PC-9 (cell line): ENCODE results near the gene SERINC2. TPM values are rescaled to one million over a fixed set of nuclear protein-coding genes. Genes with fewer than 3 reads are reported as not detected.

Source experiments
- BruUV-seq: library from RNA; stranded (reverse); fragments of 400-500 nt; replicated peaks from 2 replicates; lab custom pipeline; 2021; lab: Mats Ljungman, UMichigan
- CTCF ChIA-PET: fragments of 300-600 bp; sonication (Branson Sonifier 250); formaldehyde crosslinking; loops from one replicate; lab custom pipeline; 2022; ENCODE audit warnings: antibody characterized with exemption; lab: Charles Lee
- POLR2A ChIA-PET: fragments of 300-600 bp; sonication (Branson Sonifier 250); formaldehyde crosslinking; loops from one replicate; lab custom pipeline; 2022; ENCODE audit warnings: antibody characterized with exemption; ENCODE audit not compliant: unreplicated experiment; lab: Charles Lee
- DNase-seq, 2 experiments: peaks; one replicate each; pipeline versions ENCODE4 v3.0.0 to v3.0.0-alpha.2; 2015 to 2022; ENCODE audit warnings: mixed read lengths in 1 of 2
- H2AFZ ChIP-seq: fragments of 200-600 bp; sonication (generic); 2 replicates; pipeline ENCODE4 v1.8.1; 2017; ENCODE audit warnings: antibody characterized with exemption
- H3F3A ChIP-seq: fragments of 200-600 bp; sonication (generic); 2 replicates; pipeline ENCODE4 v1.8.1; 2017; ENCODE audit warnings: antibody characterized with exemption, mild to moderate bottlenecking, low read depth; ENCODE audit not compliant: insufficient read depth
- H3K27ac ChIP-seq: fragments of 200-600 bp; sonication (generic); 2 replicates; pipeline ENCODE4 v1.6.1; 2016; ENCODE audit warnings: mixed run types
- H3K27me3 ChIP-seq: fragments of 200-600 bp; sonication (generic); 2 replicates; pipeline ENCODE4 v1.6.1; 2016; ENCODE audit warnings: low read depth, mixed run types; ENCODE audit not compliant: insufficient read depth
- H3K36me3 ChIP-seq: fragments of 200-600 bp; sonication (generic); 2 replicates; pipeline ENCODE4 v1.6.1; 2016; ENCODE audit warnings: low read depth, mixed run types
- H3K4me1 ChIP-seq: fragments of 200-600 bp; sonication (generic); replicated peaks from 2 replicates; pipeline ENCODE4 v1.6.1; 2016; ENCODE audit warnings: mixed run types; ENCODE audit not compliant: insufficient read depth
- H3K4me2 ChIP-seq: fragments of 200-600 bp; sonication (generic); 2 replicates; pipeline ENCODE4 v1.6.1; 2017; ENCODE audit warnings: mixed run types
- H3K4me3 ChIP-seq: fragments of 200-600 bp; sonication (generic); 2 replicates; pipeline ENCODE4 v1.6.1; 2016; ENCODE audit warnings: mixed run types
- H3K79me2 ChIP-seq: fragments of 200-600 bp; sonication (generic); 2 replicates; pipeline ENCODE4 v1.6.1; 2017; ENCODE audit warnings: low read depth, mixed run types
- H3K9me2 ChIP-seq: fragments of 200-600 bp; sonication (generic); 2 replicates; pipeline ENCODE4 v1.8.1; 2017; ENCODE audit warnings: mild to moderate bottlenecking; ENCODE audit not compliant: insufficient read depth
- H3K9me3 ChIP-seq: fragments of 200-600 bp; sonication (generic); 2 replicates; pipeline ENCODE4 v1.8.1; 2016; ENCODE audit warnings: low read depth; ENCODE audit not compliant: insufficient read depth
- H4K20me1 ChIP-seq: fragments of 200-600 bp; sonication (generic); 2 replicates; pipeline ENCODE4 v1.8.1; 2017; ENCODE audit not compliant: insufficient read depth
- EZH2 ChIP-seq: fragments of 200-600 bp; sonication (generic); IDR thresholded peaks from 2 replicates; pipeline ENCODE4 v1.8.0; 2017; ENCODE audit warnings: antibody characterized with exemption, low read depth
- intact Hi-C: fragments of 100-400 bp; cut with micrococcal nuclease; formaldehyde crosslinking; loops from one replicate; pipeline ENCODE4 v1.10.0; 2022; ENCODE audit not compliant: unreplicated experiment
- total RNA-seq: library from RNA; stranded (reverse); gene quantifications from 2 replicates; pipeline ENCODE4 v1.2.3, GENCODE V29; 2021
- TF ChIP-seq, protein P1 (sequence below): fragments of 200-600 bp; sonication (generic); conservative IDR thresholded peaks from 2 replicates; pipeline ENCODE4 v1.6.1; 2017; ENCODE audit warnings: mixed run types, antibody characterized with exemption, mild to moderate bottlenecking, moderate library complexity

SERINC2 gene
- total RNA-seq, 1 experiment from 2014 or later: 36.0 TPM

DNA sequence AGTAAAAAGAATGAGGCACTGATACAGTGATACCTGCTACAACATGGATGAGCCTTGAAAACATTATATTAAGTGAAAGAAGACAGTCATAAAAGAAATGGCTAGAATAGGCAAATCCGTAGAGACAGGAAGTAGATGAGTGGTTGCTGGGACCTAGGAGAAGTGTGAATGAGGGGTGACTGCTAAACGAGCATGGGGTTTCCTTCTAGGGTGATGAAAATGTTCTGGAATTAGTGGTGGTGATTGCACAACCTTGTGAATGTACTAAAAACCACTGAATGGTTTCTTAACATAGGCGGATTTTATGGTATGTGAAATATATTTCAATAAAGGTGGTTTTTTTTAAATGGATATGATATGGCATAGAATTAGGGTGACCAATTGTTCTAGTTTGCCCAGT lies 12.6 kb upstream of the SERINC2 start:
- TF ChIP-seq, protein P1, sequence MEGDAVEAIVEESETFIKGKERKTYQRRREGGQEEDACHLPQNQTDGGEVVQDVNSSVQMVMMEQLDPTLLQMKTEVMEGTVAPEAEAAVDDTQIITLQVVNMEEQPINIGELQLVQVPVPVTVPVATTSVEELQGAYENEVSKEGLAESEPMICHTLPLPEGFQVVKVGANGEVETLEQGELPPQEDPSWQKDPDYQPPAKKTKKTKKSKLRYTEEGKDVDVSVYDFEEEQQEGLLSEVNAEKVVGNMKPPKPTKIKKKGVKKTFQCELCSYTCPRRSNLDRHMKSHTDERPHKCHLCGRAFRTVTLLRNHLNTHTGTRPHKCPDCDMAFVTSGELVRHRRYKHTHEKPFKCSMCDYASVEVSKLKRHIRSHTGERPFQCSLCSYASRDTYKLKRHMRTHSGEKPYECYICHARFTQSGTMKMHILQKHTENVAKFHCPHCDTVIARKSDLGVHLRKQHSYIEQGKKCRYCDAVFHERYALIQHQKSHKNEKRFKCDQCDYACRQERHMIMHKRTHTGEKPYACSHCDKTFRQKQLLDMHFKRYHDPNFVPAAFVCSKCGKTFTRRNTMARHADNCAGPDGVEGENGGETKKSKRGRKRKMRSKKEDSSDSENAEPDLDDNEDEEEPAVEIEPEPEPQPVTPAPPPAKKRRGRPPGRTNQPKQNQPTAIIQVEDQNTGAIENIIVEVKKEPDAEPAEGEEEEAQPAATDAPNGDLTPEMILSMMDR: no peak
- TF ChIP-seq EZH2: no peak
- no peak for DNase-seq

DNA sequence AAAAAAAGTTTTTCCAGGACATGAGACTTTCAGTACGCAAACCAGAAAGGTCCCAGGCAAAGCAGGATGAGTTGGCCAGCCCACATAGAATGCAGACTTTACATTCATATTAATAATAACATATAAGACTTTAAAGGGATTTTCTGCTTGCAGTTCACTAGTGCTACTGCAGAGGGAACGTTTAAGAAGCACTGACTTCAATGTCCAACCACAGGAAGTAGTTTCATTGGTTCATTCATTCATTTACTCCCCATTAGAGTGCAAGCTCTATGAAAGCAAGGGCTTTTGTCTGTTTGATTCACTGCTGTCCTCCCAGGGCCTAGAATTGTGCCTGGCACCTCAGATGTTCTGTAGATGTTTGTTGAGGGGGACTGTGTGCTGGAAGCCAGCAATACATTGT lies 11.8 kb upstream of the SERINC2 start:
- H4K20me1 ChIP-seq: no peaks in the 10 kb centered on the region
- H3K9me2 ChIP-seq: no peaks in the 10 kb centered on the region
- no peaks in the 10 kb centered on the region for H3K9me3 ChIP-seq
- intact Hi-C loops: no loop called here
- no peak for TF ChIP-seq EZH2
- TF ChIP-seq, protein P1: no peak
- CTCF ChIA-PET: no interaction called here
- H3K27ac ChIP-seq: no peak overlapping the region
- no peaks in the 10 kb centered on the region for H3K79me2 ChIP-seq
- POLR2A ChIA-PET: no interaction called here
- H3K36me3 ChIP-seq: no peaks in the 10 kb centered on the region
- no TSS peak for BruUV-seq
- H3K27me3 ChIP-seq: no peaks in the 10 kb centered on the region
- peaks cover 14% of the 10 kb centered on the region for H3K4me1 ChIP-seq
- DNase-seq: no peak
- no peak overlapping the region for H3K4me2 ChIP-seq
- no peak overlapping the region for H3K4me3 ChIP-seq
- H3F3A ChIP-seq: peaks cover 17% of the 10 kb centered on the region
- H2AFZ ChIP-seq: no peak overlapping the region

More for the DNA sequence above, 12.6 kb upstream of the SERINC2 start:
- H3K4me3 ChIP-seq: no peak overlapping the region
- no TSS peak for BruUV-seq
- no peaks in the 10 kb centered on the region for H3K9me3 ChIP-seq
- H3K27me3 ChIP-seq: no peaks in the 10 kb centered on the region
- no peaks in the 10 kb centered on the region for H3K36me3 ChIP-seq
- no peaks in the 10 kb centered on the region for H3K79me2 ChIP-seq
- H3F3A ChIP-seq: peaks cover 17% of the 10 kb centered on the region
- H3K4me2 ChIP-seq: no peak overlapping the region
- H3K27ac ChIP-seq: no peak overlapping the region
- no peaks in the 10 kb centered on the region for H3K9me2 ChIP-seq
- ChIA-PET POLR2A (no interaction called here), CTCF (no interaction called here)
- H2AFZ ChIP-seq: no peak overlapping the region
- intact Hi-C loops: no loop called here
- no peaks in the 10 kb centered on the region for H4K20me1 ChIP-seq
- peaks cover 14% of the 10 kb centered on the region for H3K4me1 ChIP-seq

DNA sequence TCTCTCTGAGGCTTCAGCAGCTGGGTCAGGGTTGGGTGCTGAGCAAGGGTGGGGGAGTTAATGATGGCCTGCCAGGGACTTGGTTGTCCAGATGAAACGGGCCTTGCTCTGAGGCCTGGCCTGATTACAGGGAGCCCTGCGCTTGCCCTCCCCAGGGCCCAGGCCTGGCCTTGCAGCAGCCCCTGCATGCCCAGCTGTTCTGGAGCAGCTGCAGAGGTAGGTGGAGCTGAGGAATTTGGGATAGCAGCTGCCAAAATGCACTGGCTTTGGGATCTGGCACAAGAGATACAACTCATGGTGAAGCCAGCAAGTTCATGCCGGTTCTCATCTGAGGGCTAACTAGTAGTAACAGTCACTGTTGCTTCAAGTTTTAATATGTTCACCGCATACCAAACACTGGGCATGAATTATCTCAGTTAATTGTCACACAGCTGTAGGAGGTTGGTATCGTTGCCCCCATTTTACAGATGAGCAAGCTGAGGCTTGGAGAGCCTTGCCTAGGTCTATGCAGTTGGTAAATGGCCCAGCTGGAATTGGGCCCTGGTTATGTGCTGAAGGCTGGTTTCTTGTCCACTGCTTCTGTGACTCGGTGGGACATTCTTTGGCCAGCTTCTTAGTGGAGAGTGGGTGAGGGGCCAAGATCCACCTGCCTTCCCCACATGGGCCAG lies 7.3 kb upstream of the SERINC2 start:
- ChIA-PET CTCF (no interaction called here), POLR2A (no interaction called here)
- no peak overlapping the region for H3K4me3 ChIP-seq
- H3K27me3 ChIP-seq: no peaks in the 10 kb centered on the region
- no peak overlapping the region for H3K4me2 ChIP-seq
- no peak for DNase-seq
- no peaks in the 10 kb centered on the region for H3K4me1 ChIP-seq
- no peaks in the 10 kb centered on the region for H3K9me3 ChIP-seq
- H3F3A ChIP-seq: no peaks in the 10 kb centered on the region
- no peaks in the 10 kb centered on the region for H3K79me2 ChIP-seq
- H2AFZ ChIP-seq: no peak overlapping the region
- intact Hi-C loops: no loop called here
- TF ChIP-seq, protein P1: no peak
- TF ChIP-seq EZH2: no peak
- H3K36me3 ChIP-seq: no peaks in the 10 kb centered on the region
- H3K27ac ChIP-seq: no peak overlapping the region
- BruUV-seq: no TSS peak
- no peaks in the 10 kb centered on the region for H3K9me2 ChIP-seq
- H4K20me1 ChIP-seq: no peaks in the 10 kb centered on the region
